GM18502 (cell line): ENCODE results near the gene ELMO1.

Experiments
- ATAC-seq: cut with Tn5 transposase; IDR thresholded peaks from one replicate; pipeline ENCODE4 v1.9.1; 2021; ENCODE audit warnings: mild to moderate bottlenecking; ENCODE audit not compliant: unreplicated experiment, poor library complexity

ELMO1 gene

GRCh38 chr7:37284805-37285231 lies 163.8 kb downstream of the ELMO1 start:
- no peak for ATAC-seq

- no peak for ATAC-seq
These were observed 164.4 kb downstream of the ELMO1 start for GRCh38 chr7:37284285-37284684.

GRCh38 chr7:37283716-37284115 lies 164.9 kb downstream of the ELMO1 start:
- ATAC-seq, result no peak

GRCh38 chr7:37282927-37283326 lies 165.7 kb downstream of the ELMO1 start:
- ATAC-seq, result no peak

GRCh38 chr7:37282093-37282444 lies 166.6 kb downstream of the ELMO1 start:
- no peak for ATAC-seq

- no peak for ATAC-seq
These were observed 167.1 kb downstream of the ELMO1 start for GRCh38 chr7:37281368-37282092.

GRCh38 chr7:37277513-37277912 lies 171.2 kb downstream of the ELMO1 start:
- ATAC-seq, result no peak

- no peak for ATAC-seq
These were observed 173.5 kb downstream of the ELMO1 start for GRCh38 chr7:37275078-37275710.

- ATAC-seq, result no peak
These were observed 174.8 kb downstream of the ELMO1 start for GRCh38 chr7:37273891-37274290.

GRCh38 chr7:37269711-37270508 lies 178.8 kb downstream of the ELMO1 start:
- no peak for ATAC-seq

GRCh38 chr7:37267251-37267650 lies 181.4 kb downstream of the ELMO1 start:
- ATAC-seq, result no peak

GRCh38 chr7:37265876-37266275 lies 182.8 kb downstream of the ELMO1 start:
- no peak for ATAC-seq

GRCh38 chr7:37265006-37265405 lies 183.7 kb downstream of the ELMO1 start:
- no peak for ATAC-seq

- ATAC-seq, result no peak
These were observed 186.5 kb downstream of the ELMO1 start for GRCh38 chr7:37262181-37262580.

GRCh38 chr7:37259319-37259821 lies 189.3 kb downstream of the ELMO1 start:
- no peak for ATAC-seq

- ATAC-seq, result no peak
These were observed 192.0 kb downstream of the ELMO1 start for GRCh38 chr7:37256631-37257030.

- no peak for ATAC-seq
These were observed 193.2 kb downstream of the ELMO1 start for GRCh38 chr7:37255327-37255944.

- no peak for ATAC-seq
These were observed 197.4 kb downstream of the ELMO1 start for GRCh38 chr7:37251222-37251621.

- ATAC-seq, result no peak
These were observed 199.4 kb downstream of the ELMO1 start for GRCh38 chr7:37249240-37249639.

GRCh38 chr7:37248396-37248861 lies 200.2 kb downstream of the ELMO1 start:
- ATAC-seq, result no peak

GRCh38 chr7:37247861-37248260 lies 200.8 kb downstream of the ELMO1 start:
- no peak for ATAC-seq
